Measurements from ENCODE around the gene DHRS2. TPM values are rescaled to one million over a fixed set of nuclear protein-coding genes. Genes with fewer than 3 reads are reported as not detected.

The DHRS2 gene
- total RNA-seq, 2 experiments from 2014 or later = not detected

GRCh38 chr14:23692416-23692815 is 56.3 kb downstream of the DHRS2 start:
- Histone ChIP-seq H4K20me1 (ENCODE audit: insufficient read depth, low read length) (no peaks in the 10 kb centered on the region), H3K4me3 (ENCODE audit: low read depth, low read length, poor library complexity, severe bottlenecking) (no peak overlapping the region), H3K4me2 (ENCODE audit: low read length) (no peak overlapping the region), H3K79me2 (ENCODE audit: insufficient read depth, low read depth, low read length) (no peaks in the 10 kb centered on the region), H3K27ac (ENCODE audit: low read depth, low read length, poor library complexity, severe bottlenecking) (no peak overlapping the region), H3K4me1 (ENCODE audit: insufficient read depth, low read length, poor library complexity, severe bottlenecking) (no peaks in the 10 kb centered on the region), H3K36me3 (ENCODE audit: insufficient read depth, low read length) (no peaks in the 10 kb centered on the region), H3K9me2 (ENCODE audit: insufficient read depth, low read length) (no peaks in the 10 kb centered on the region), H3K9me3 (ENCODE audit: low read length) (no peaks in the 10 kb centered on the region), H2AFZ (ENCODE audit: low read length) (no peak overlapping the region)
- TF ChIP-seq EZH2phosphoT487 (IDR thresholded peaks at IDR 0.05; ENCODE audit: borderline replicate concordance, low read depth, low read length) = no peak
- TF ChIP-seq CTCF (conservative IDR thresholded peaks at IDR 0.05; ENCODE audit: low read length) = no peak
- POLR2A ChIA-PET = no interaction called here
- intact Hi-C loops (cut with micrococcal nuclease; ENCODE audit: unreplicated experiment) = no loop called here
- CTCF ChIA-PET (ENCODE audit: unreplicated experiment) = no interaction called here
- BruUV-seq (replicated peaks) = no TSS peak
- no peak for DNase-seq (ENCODE audit: low spot score)

GRCh38 chr14:23693252-23693775 is 57.1 kb downstream of the DHRS2 start:
- intact Hi-C loops (cut with micrococcal nuclease; ENCODE audit: unreplicated experiment) = no loop called here
- H3K36me3 ChIP-seq (ENCODE audit: insufficient read depth, low read length) = no peaks in the 10 kb centered on the region
- H3K79me2 ChIP-seq (ENCODE audit: insufficient read depth, low read depth, low read length) = no peaks in the 10 kb centered on the region
- POLR2A ChIA-PET = no interaction called here
- no peak overlapping the region for H3K4me2 ChIP-seq (ENCODE audit: low read length)
- DNase-seq (ENCODE audit: low spot score) = no peak
- H4K20me1 ChIP-seq (ENCODE audit: insufficient read depth, low read length) = no peaks in the 10 kb centered on the region
- H2AFZ ChIP-seq (ENCODE audit: low read length) = no peak overlapping the region
- CTCF ChIA-PET (ENCODE audit: unreplicated experiment) = no interaction called here
- H3K4me3 ChIP-seq (ENCODE audit: low read depth, low read length, poor library complexity, severe bottlenecking) = no peak overlapping the region
- H3K9me3 ChIP-seq (ENCODE audit: low read length) = no peaks in the 10 kb centered on the region
- BruUV-seq (replicated peaks) = no TSS peak
- no peak overlapping the region for H3K27ac ChIP-seq (ENCODE audit: low read depth, low read length, poor library complexity, severe bottlenecking)
- TF ChIP-seq CTCF (conservative IDR thresholded peaks at IDR 0.05; ENCODE audit: low read length) = no peak
- H3K9me2 ChIP-seq (ENCODE audit: insufficient read depth, low read length) = no peaks in the 10 kb centered on the region
- H3K4me1 ChIP-seq (ENCODE audit: insufficient read depth, low read length, poor library complexity, severe bottlenecking) = no peaks in the 10 kb centered on the region

GRCh38 chr14:23694085-23694948 is 58.2 kb downstream of the DHRS2 start:
- no peaks in the 10 kb centered on the region for H3K9me3 ChIP-seq (ENCODE audit: low read length)
- BruUV-seq (replicated peaks) = no TSS peak
- no peak for DNase-seq (ENCODE audit: low spot score)
- no peaks in the 10 kb centered on the region for H3K79me2 ChIP-seq (ENCODE audit: insufficient read depth, low read depth, low read length)
- TF ChIP-seq CTCF (conservative IDR thresholded peaks at IDR 0.05; ENCODE audit: low read length) (no peak), EZH2phosphoT487 (IDR thresholded peaks at IDR 0.05; ENCODE audit: borderline replicate concordance, low read depth, low read length) (no peak)
- H3K27ac ChIP-seq (ENCODE audit: low read depth, low read length, poor library complexity, severe bottlenecking) = no peak overlapping the region
- ChIA-PET POLR2A (interaction anchor here (0.7 kb wide), 1 partner anchor 27 kb away, joined by 8 read pairs; no protein-coding TSS in a partner anchor), CTCF (ENCODE audit: unreplicated experiment) (interaction anchor here (0.6 kb wide), 1 partner anchor 187 kb away, joined by 6 read pairs; no protein-coding TSS in a partner anchor)
- intact Hi-C loops (cut with micrococcal nuclease; ENCODE audit: unreplicated experiment) = no loop called here
- no peaks in the 10 kb centered on the region for H4K20me1 ChIP-seq (ENCODE audit: insufficient read depth, low read length)
- no peaks in the 10 kb centered on the region for H3K36me3 ChIP-seq (ENCODE audit: insufficient read depth, low read length)
- H3K4me2 ChIP-seq (ENCODE audit: low read length) = no peak overlapping the region
- no peaks in the 10 kb centered on the region for H3K4me1 ChIP-seq (ENCODE audit: insufficient read depth, low read length, poor library complexity, severe bottlenecking)
- no peak overlapping the region for H2AFZ ChIP-seq (ENCODE audit: low read length)
- no peaks in the 10 kb centered on the region for H3K9me2 ChIP-seq (ENCODE audit: insufficient read depth, low read length)
- no peak overlapping the region for H3K4me3 ChIP-seq (ENCODE audit: low read depth, low read length, poor library complexity, severe bottlenecking)

Measured in OCI-LY7 (cell line).